T-helper 17 cell (primary cell): ENCODE data around the gene TRAPPC11. TPM values are rescaled to one million over a fixed set of nuclear protein-coding genes. Genes with fewer than 3 reads are reported as not detected.
A peak's percentile ranks its signal among the peaks of the same experiment; 100 is the strongest.

Source experiments
- ATAC-seq: fragments of 150-1000 bp; cut with Tn5 transposase; 2 replicates; pipeline ENCODE4 v1.10.0; 2021; ENCODE audit warnings: mild to moderate bottlenecking, moderate library complexity
- DNase-seq, 3 donors: peaks; one replicate each; pipeline versions ENCODE4 v3.0.0 to v3.0.0-alpha.2; 2020 to 2021
- H3K9me3 ChIP-seq: one replicate; pipeline ENCODE4 v1.7.0; 2013; ENCODE audit warnings: low read length, mild to moderate bottlenecking; ENCODE audit not compliant: control insufficient read depth, poor library complexity, severe bottlenecking
- H3K27ac Mint-ChIP-seq: one replicate; pipeline ENCODE4 v1.8.0; 2022; ENCODE audit warnings: mild to moderate bottlenecking, moderate library complexity, mixed read lengths
- H3K27me3 Mint-ChIP-seq: one replicate; pipeline ENCODE4 v1.8.0; 2022; ENCODE audit warnings: mixed read lengths
- H3K36me3 Mint-ChIP-seq: one replicate; pipeline ENCODE4 v1.8.0; 2022; ENCODE audit warnings: low read depth, mixed read lengths
- H3K4me1 Mint-ChIP-seq: one replicate; pipeline ENCODE4 v1.8.0; 2022; ENCODE audit warnings: mild to moderate bottlenecking, mixed read lengths
- H3K4me3 Mint-ChIP-seq: one replicate; pipeline ENCODE4 v1.8.0; 2022; ENCODE audit warnings: mild to moderate bottlenecking, moderate library complexity, mixed read lengths
- total RNA-seq, 4 donors: library from RNA in 2 of 4; stranded (reverse) in 2 of 4; gene quantifications; one replicate each; pipeline ENCODE4 v1.2.3 and lab custom pipeline; 2022 to 2026

The TRAPPC11 gene
- total RNA-seq, 2 donors from 2014 or later: 24.7 to 27.3 TPM

- Mint-ChIP-seq H3K27me3 (no peaks in the 10 kb centered on the region), H3K36me3 (no peaks in the 10 kb centered on the region), H3K4me3 (peak overlapping the region; percentile 97), H3K4me1 (peaks cover 28% of the 10 kb centered on the region), H3K27ac (peak overlapping the region; percentile 94)
- ATAC-seq: no peak
- H3K9me3 ChIP-seq: no peaks in the 10 kb centered on the region
- DNase-seq: peak; percentile 9 to 22 (median 12)
Measured at GRCh38 chr4:183658362-183659028, 598 bp upstream of the TRAPPC11 start.

GRCh38 chr4:183659872-183660242, 764 bp downstream of the TRAPPC11 start:
- ATAC-seq (no peak), DNase-seq (no peak)
- H3K36me3 Mint-ChIP-seq: peaks cover 3% of the 10 kb centered on the region
- H3K27me3 Mint-ChIP-seq: no peaks in the 10 kb centered on the region
- H3K9me3 ChIP-seq: no peaks in the 10 kb centered on the region
- peaks cover 27% of the 10 kb centered on the region for H3K4me1 Mint-ChIP-seq
- H3K4me3 Mint-ChIP-seq: peak overlapping the region; percentile 97
- H3K27ac Mint-ChIP-seq: peak overlapping the region; percentile 94

GRCh38 chr4:183666088-183666487, 7.0 kb downstream of the TRAPPC11 start:
- H3K36me3 Mint-ChIP-seq: peaks cover 6% of the 10 kb centered on the region
- no peaks in the 10 kb centered on the region for H3K9me3 ChIP-seq
- ATAC-seq (no peak), DNase-seq (no peak)
- peaks cover 11% of the 10 kb centered on the region for H3K4me1 Mint-ChIP-seq
- H3K27me3 Mint-ChIP-seq: no peaks in the 10 kb centered on the region
- no peak overlapping the region for H3K27ac Mint-ChIP-seq
- no peak overlapping the region for H3K4me3 Mint-ChIP-seq

GRCh38 chr4:183670251-183670650, 11.2 kb downstream of the TRAPPC11 start:
- peaks cover 9% of the 10 kb centered on the region for H3K4me1 Mint-ChIP-seq
- H3K27ac Mint-ChIP-seq: no peak overlapping the region
- H3K9me3 ChIP-seq: no peaks in the 10 kb centered on the region
- H3K36me3 Mint-ChIP-seq: peaks cover 3% of the 10 kb centered on the region
- DNase-seq (no peak), ATAC-seq (no peak)
- no peaks in the 10 kb centered on the region for H3K27me3 Mint-ChIP-seq
- H3K4me3 Mint-ChIP-seq: no peak overlapping the region

- no peak overlapping the region for H3K27ac Mint-ChIP-seq
- no peaks in the 10 kb centered on the region for H3K9me3 ChIP-seq
- DNase-seq (no peak), ATAC-seq (no peak)
- H3K4me1 Mint-ChIP-seq: peaks cover 7% of the 10 kb centered on the region
- peaks cover 3% of the 10 kb centered on the region for H3K36me3 Mint-ChIP-seq
- H3K27me3 Mint-ChIP-seq: no peaks in the 10 kb centered on the region
- no peak overlapping the region for H3K4me3 Mint-ChIP-seq
Measured at GRCh38 chr4:183670960-183671555, 12.0 kb downstream of the TRAPPC11 start.

GRCh38 chr4:183674153-183674552, 15.1 kb downstream of the TRAPPC11 start:
- Mint-ChIP-seq H3K27me3 (no peaks in the 10 kb centered on the region), H3K4me1 (peaks cover 4% of the 10 kb centered on the region), H3K36me3 (peaks cover 4% of the 10 kb centered on the region), H3K4me3 (no peak overlapping the region), H3K27ac (no peak overlapping the region)
- H3K9me3 ChIP-seq: no peaks in the 10 kb centered on the region
- DNase-seq: no peak
- ATAC-seq: no peak

- ATAC-seq: no peak
- no peak for DNase-seq
- Mint-ChIP-seq H3K4me3 (no peak overlapping the region), H3K27me3 (no peaks in the 10 kb centered on the region), H3K27ac (no peak overlapping the region), H3K36me3 (peaks cover 2% of the 10 kb centered on the region), H3K4me1 (peaks cover 4% of the 10 kb centered on the region)
- H3K9me3 ChIP-seq: no peaks in the 10 kb centered on the region
Measured at GRCh38 chr4:183675625-183676024, 16.5 kb downstream of the TRAPPC11 start.

GRCh38 chr4:183681119-183681518, 22.0 kb downstream of the TRAPPC11 start:
- Mint-ChIP-seq H3K27ac (no peak overlapping the region), H3K36me3 (peaks cover 3% of the 10 kb centered on the region)

GRCh38 chr4:183686461-183686860, 27.4 kb downstream of the TRAPPC11 start:
- Mint-ChIP-seq H3K27me3 (no peaks in the 10 kb centered on the region), H3K27ac (no peak overlapping the region), H3K4me1 (peaks cover 7% of the 10 kb centered on the region), H3K36me3 (peaks cover 11% of the 10 kb centered on the region), H3K4me3 (no peak overlapping the region)
- no peaks in the 10 kb centered on the region for H3K9me3 ChIP-seq
- no peak for ATAC-seq
- DNase-seq: no peak

More at GRCh38 chr4:183681119-183681518, 22.0 kb downstream of the TRAPPC11 start:
- H3K4me1 Mint-ChIP-seq: no peaks in the 10 kb centered on the region
- DNase-seq (no peak), ATAC-seq (no peak)
- H3K4me3 Mint-ChIP-seq: no peak overlapping the region
- H3K27me3 Mint-ChIP-seq: no peaks in the 10 kb centered on the region
- H3K9me3 ChIP-seq: no peaks in the 10 kb centered on the region

GRCh38 chr4:183688216-183688615, 29.1 kb downstream of the TRAPPC11 start:
- H3K27ac Mint-ChIP-seq: no peak overlapping the region
- no peaks in the 10 kb centered on the region for H3K27me3 Mint-ChIP-seq
- H3K36me3 Mint-ChIP-seq: peaks cover 15% of the 10 kb centered on the region
- no peak for ATAC-seq
- H3K9me3 ChIP-seq: no peaks in the 10 kb centered on the region
- no peak overlapping the region for H3K4me3 Mint-ChIP-seq
- H3K4me1 Mint-ChIP-seq: peaks cover 10% of the 10 kb centered on the region
- no peak for DNase-seq

GRCh38 chr4:183691006-183691405, 31.9 kb downstream of the TRAPPC11 start:
- peaks cover 17% of the 10 kb centered on the region for H3K36me3 Mint-ChIP-seq
- peak overlapping the region; percentile 49 for H3K27ac Mint-ChIP-seq
- H3K4me3 Mint-ChIP-seq: no peak overlapping the region
- no peaks in the 10 kb centered on the region for H3K27me3 Mint-ChIP-seq
- peaks cover 10% of the 10 kb centered on the region for H3K4me1 Mint-ChIP-seq
- no peak for DNase-seq
- no peaks in the 10 kb centered on the region for H3K9me3 ChIP-seq
- ATAC-seq: no peak

- Mint-ChIP-seq H3K27ac (no peak overlapping the region), H3K4me1 (peaks cover 10% of the 10 kb centered on the region), H3K36me3 (peaks cover 17% of the 10 kb centered on the region), H3K27me3 (no peaks in the 10 kb centered on the region), H3K4me3 (no peak overlapping the region)
- ATAC-seq (no peak), DNase-seq (no peak)
- H3K9me3 ChIP-seq: no peaks in the 10 kb centered on the region
Measured at GRCh38 chr4:183691897-183692296, 32.8 kb downstream of the TRAPPC11 start.

GRCh38 chr4:183698909-183699308, 39.8 kb downstream of the TRAPPC11 start:
- no peaks in the 10 kb centered on the region for H3K9me3 ChIP-seq
- DNase-seq: no peak
- Mint-ChIP-seq H3K4me1 (peaks cover 13% of the 10 kb centered on the region), H3K27ac (peak overlapping the region; percentile 47), H3K27me3 (no peaks in the 10 kb centered on the region), H3K36me3 (peaks cover 18% of the 10 kb centered on the region), H3K4me3 (no peak overlapping the region)
- no peak for ATAC-seq

- Mint-ChIP-seq H3K36me3 (peaks cover 20% of the 10 kb centered on the region), H3K27me3 (no peaks in the 10 kb centered on the region), H3K4me3 (no peak overlapping the region), H3K27ac (no peak overlapping the region), H3K4me1 (peaks cover 13% of the 10 kb centered on the region)
- H3K9me3 ChIP-seq: no peaks in the 10 kb centered on the region
- DNase-seq: no peak
- no peak for ATAC-seq
Measured at GRCh38 chr4:183700407-183700806, 41.3 kb downstream of the TRAPPC11 start.
